Urinary bladder (tissue), 4 donors: Measurements from ENCODE around the gene GARNL3. TPM values are rescaled to one million over a fixed set of nuclear protein-coding genes. Genes with fewer than 3 reads are reported as not detected.

Experiments
- DNase-seq: peaks from one replicate; pipeline ENCODE4 v3.0.0-alpha.2; 2015; ENCODE audit errors: extremely low spot score
- H3K27ac ChIP-seq: one replicate; pipeline ENCODE4 v1.5.1; 2013; ENCODE audit warnings: low read depth, mild to moderate bottlenecking, moderate library complexity
- H3K36me3 ChIP-seq: one replicate; pipeline ENCODE4 v1.6.1; 2013; ENCODE audit warnings: mild to moderate bottlenecking, moderate library complexity; ENCODE audit not compliant: insufficient read depth
- H3K4me1 ChIP-seq: one replicate; pipeline ENCODE4 v1.6.1; 2013; ENCODE audit warnings: mild to moderate bottlenecking, moderate library complexity; ENCODE audit not compliant: insufficient read depth
- H3K4me3 ChIP-seq: one replicate; pipeline ENCODE4 v1.5.1; 2013; ENCODE audit warnings: low read depth, low read length
- WGBS: extraction: QIAGEN DNeasy Blood & Tissue Kit; methylation state at CpG from one replicate; pipeline ENCODE4 v1.1.7; 2013; 5-methylcytosine and 5-hydroxymethylcytosine counted together
- polyA plus RNA-seq: library from polyadenylated mRNA; stranded (reverse); fragments of 200-250 nt; gene quantifications from one replicate; pipeline ENCODE4 v1.2.3, GENCODE V29; 2013
- total RNA-seq: library from RNA; depleted of rRNA; stranded (reverse); fragments of >200 nt; gene quantifications from one replicate; pipeline ENCODE4 v1.2.3, GENCODE V29; 2014
- donor health status: healthy with polysubstance abuse.
- donor health status: healthy.

Gene GARNL3
- total and polyA plus RNA-seq, 2 donors: 22.0 to 58.0 TPM

DNA sequence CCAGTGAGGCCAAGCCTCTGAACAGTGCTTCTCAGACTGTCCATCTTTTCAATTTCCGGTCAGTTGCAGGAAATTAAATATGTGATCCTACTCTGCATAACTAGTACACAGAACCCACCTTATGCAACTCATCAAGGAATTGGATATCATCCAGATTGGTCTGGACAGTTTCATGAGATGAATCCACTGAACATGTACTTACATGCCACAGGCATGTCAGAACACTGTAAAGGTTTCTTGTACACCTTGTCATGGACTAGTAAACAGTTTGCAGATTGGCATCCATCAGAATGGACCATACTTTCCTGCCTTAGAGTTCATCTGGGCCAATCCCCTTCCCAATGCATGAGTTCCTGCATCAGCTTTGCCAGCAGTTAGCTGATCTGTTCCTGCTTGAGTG, 30.4 kb downstream of the GARNL3 start:
- Histone ChIP-seq H3K4me3 (no peak overlapping the region), H3K27ac (no peak overlapping the region), H3K4me1 (peaks cover 2% of the 10 kb centered on the region), H3K36me3 (no peaks in the 10 kb centered on the region)
- WGBS: 72% methylated on average over 1 of the region's 1 CpG
- DNase-seq: no peak

DNA sequence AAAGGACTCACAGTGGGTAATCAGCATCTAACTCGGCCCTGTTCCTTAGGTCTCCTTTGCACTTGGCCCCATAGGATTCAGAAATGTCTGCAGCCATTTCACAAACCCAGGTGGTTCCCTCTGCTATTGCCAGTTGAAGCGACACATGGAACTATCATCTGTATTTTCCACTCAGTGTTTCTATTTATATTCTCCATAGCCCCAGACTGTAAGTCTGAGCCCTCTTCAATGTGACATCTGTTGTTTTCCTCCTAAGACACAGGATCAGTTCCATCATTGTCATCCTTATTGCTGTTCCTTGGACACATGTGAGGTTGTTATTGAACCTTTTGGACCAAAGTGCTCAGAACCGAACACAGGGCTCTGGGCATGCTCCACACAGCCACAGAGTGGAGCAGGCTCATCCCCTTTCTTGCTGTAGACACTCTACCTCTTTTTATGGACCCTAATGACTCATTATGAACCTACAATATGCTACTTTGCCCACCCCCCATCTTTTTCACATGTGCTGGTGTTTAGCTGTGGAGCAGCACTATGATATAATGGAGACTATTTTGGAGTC, 36.4 kb downstream of the GARNL3 start:
- WGBS: 82% methylated on average over 3 of the region's 3 CpGs
- no peak for DNase-seq
- Histone ChIP-seq H3K4me3 (no peak overlapping the region), H3K36me3 (no peaks in the 10 kb centered on the region), H3K4me1 (no peaks in the 10 kb centered on the region), H3K27ac (no peak overlapping the region)

DNA sequence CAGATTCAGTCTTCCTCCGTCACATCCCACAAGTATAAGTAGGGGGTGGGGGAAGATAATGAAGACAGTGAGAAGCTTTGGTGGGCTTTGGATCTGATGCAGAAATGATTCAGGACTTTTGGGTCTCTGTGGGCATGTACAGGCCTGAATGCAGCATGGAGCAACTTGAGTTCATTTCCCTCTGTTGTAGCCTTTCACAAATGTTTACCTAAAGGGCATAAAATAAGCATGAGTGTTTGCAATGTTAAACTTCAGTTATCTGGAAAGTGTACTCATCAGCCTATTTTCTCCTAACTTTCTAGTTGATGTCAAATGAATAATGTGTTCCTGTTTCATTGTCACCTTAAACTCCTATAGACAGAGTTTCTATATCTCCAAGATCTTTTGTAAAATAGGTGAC, 39.3 kb downstream of the GARNL3 start:
- no peaks in the 10 kb centered on the region for H3K4me1 ChIP-seq
- WGBS: 66% methylated on average over 1 of the region's 1 CpG
- H3K4me3 ChIP-seq: no peak overlapping the region

DNA sequence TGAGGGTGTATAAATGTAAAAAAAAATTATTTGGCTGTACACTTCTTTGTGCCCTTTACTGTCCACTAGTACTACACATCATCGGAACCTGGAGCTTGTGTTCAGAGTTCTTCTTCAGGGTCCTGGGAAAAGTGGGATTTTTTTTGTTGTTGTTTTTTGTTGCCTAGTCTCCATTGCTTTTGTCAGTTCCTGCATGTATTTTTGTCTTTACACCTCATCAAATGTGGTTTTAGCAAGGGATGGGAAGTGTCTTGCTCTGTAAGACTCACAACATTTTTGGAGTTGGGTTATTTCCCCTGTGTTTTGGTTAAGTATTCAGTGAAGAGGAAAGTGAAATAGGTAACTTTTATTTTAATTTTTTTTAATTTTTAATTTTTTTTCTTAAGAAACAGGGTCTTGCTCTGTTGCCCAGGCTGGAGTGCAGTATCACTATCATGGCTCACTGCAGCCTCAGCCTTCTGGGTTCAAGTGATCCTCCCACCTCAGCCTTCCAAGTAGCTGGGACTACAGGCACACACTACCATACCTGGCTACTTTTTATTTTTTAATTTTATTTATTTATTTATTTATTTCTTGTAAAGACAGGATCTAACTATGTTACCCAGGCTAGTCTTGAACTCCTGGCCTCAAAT, 40.7 kb downstream of the GARNL3 start:
- 98% methylated on average over 1 of the region's 1 CpG for WGBS
- Histone ChIP-seq H3K4me3 (no peak overlapping the region), H3K27ac (no peak overlapping the region), H3K36me3 (no peaks in the 10 kb centered on the region), H3K4me1 (no peaks in the 10 kb centered on the region)
- no peak for DNase-seq

More for the DNA sequence above, 39.3 kb downstream of the GARNL3 start:
- H3K27ac ChIP-seq: no peak overlapping the region
- no peak for DNase-seq
- no peaks in the 10 kb centered on the region for H3K36me3 ChIP-seq

DNA sequence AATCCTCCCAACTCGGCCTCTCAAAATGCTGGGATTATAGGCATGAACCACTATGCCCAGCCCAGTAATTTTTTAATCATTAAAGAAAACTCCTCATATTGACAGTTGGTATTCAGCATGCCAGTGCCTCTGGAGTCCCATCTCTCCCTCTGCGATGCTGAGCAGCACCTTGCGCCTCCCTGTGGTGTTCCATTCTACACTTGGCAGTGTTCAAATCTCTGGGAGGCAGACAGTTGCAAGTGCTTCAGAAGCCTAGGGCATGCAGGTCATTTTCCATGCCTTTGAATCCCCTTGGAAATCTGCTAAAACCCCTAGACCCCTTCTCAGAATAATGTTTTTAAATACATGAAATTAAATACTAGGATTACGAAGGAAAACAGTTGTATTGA, 41.3 kb downstream of the GARNL3 start:
- Histone ChIP-seq H3K4me1 (no peaks in the 10 kb centered on the region), H3K27ac (no peak overlapping the region), H3K4me3 (no peak overlapping the region), H3K36me3 (no peaks in the 10 kb centered on the region)
- 70% methylated on average over 4 of the region's 4 CpGs for WGBS
- DNase-seq: no peak

DNA sequence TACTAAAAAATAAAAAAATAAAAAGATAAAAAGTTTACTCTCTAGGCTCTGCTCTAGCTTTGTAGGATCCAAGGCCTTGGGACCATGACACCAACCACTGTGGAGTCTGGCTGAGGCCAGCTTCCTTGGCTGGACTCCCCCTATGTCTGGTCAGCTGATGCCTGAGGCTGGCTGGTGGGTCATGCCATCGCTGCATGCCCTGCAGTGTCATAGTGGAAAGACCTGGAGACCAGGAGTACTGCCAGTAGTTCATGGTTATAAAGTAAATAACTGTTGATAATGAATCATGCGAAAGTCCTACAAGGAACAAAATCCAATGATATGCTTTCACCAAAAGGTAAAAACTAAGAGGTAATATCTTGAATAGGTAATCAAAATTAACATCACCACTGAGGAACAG, 43.2 kb downstream of the GARNL3 start:
- DNase-seq: no peak
- Histone ChIP-seq H3K4me3 (no peak overlapping the region), H3K4me1 (no peaks in the 10 kb centered on the region), H3K36me3 (no peaks in the 10 kb centered on the region), H3K27ac (no peak overlapping the region)
- WGBS: 89% methylated on average over 2 of the region's 2 CpGs

GRCh38 chr9:127308652-127309434, 44.3 kb downstream of the GARNL3 start:
- Histone ChIP-seq H3K4me3 (no peak overlapping the region), H3K27ac (peak overlapping the region; percentile 6), H3K4me1 (no peaks in the 10 kb centered on the region), H3K36me3 (no peaks in the 10 kb centered on the region)
- no peak for DNase-seq
- 59% methylated on average over 3 of the region's 3 CpGs for WGBS

- Histone ChIP-seq H3K27ac (no peak overlapping the region), H3K36me3 (no peaks in the 10 kb centered on the region), H3K4me1 (no peaks in the 10 kb centered on the region), H3K4me3 (no peak overlapping the region)
- WGBS: 61% methylated on average over 4 of the region's 4 CpGs
- no peak for DNase-seq
These were observed 45.1 kb downstream of the GARNL3 start for GRCh38 chr9:127309715-127310114.

- Histone ChIP-seq H3K36me3 (no peaks in the 10 kb centered on the region), H3K27ac (peak overlapping the region; percentile 52), H3K4me1 (no peaks in the 10 kb centered on the region), H3K4me3 (no peak overlapping the region)
- no peak for DNase-seq
- WGBS: 19% methylated on average over 5 of the region's 5 CpGs
These were observed 46.7 kb downstream of the GARNL3 start for GRCh38 chr9:127311239-127311741.

DNA sequence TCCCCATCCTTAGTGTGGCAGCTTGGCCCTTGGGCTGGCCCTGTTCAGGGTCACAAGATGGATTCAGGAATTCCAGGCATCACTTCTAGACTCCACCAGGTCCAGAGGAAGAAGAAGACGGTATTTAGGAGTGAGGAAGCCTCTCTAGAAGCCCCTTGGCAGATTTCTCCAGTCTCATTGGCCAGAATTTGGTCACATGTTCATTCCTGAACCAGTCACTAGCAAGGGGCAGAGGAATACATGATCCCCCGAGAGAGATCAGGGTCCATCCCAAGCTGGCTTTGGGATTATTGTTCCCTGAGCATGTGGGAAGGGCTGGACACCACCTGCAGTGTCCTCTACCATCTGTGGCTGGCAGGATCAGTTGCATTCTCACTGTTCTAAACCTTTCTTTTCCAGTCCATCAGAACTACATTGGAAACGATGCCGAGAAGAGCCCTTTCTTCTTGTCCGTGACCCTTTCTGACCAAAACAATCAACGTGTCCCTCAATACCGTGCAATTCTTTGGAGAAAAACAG, 48.5 kb downstream of the GARNL3 start:
- Histone ChIP-seq H3K27ac (no peak overlapping the region), H3K36me3 (no peaks in the 10 kb centered on the region), H3K4me1 (no peaks in the 10 kb centered on the region), H3K4me3 (no peak overlapping the region)
- DNase-seq: no peak
- 95% methylated on average over 7 of the region's 7 CpGs for WGBS

DNA sequence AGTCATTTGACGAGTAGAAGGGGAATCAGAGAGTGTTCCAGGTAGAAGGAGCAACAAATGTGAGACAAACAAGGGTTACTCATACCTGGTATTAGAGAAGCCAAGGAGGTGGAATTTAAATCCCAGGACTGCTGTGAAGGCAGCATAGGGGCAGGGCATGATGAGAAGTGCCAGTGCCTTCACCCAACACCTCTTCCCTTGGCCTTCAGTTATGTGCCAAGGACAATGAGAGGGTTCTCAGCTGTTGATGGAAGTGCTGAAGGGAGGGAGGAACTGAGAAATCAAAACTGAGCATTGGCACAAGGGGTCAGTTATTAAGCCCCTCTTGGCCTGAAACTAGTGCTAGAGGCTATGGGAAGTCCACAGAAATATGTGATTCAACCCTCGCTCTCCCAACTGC, 50.3 kb downstream of the GARNL3 start:
- no peak overlapping the region for H3K27ac ChIP-seq
- no peaks in the 10 kb centered on the region for H3K4me1 ChIP-seq
- no peak for DNase-seq
- no peak overlapping the region for H3K4me3 ChIP-seq
- H3K36me3 ChIP-seq: no peaks in the 10 kb centered on the region
- WGBS: 96% methylated on average over 2 of the region's 2 CpGs

DNA sequence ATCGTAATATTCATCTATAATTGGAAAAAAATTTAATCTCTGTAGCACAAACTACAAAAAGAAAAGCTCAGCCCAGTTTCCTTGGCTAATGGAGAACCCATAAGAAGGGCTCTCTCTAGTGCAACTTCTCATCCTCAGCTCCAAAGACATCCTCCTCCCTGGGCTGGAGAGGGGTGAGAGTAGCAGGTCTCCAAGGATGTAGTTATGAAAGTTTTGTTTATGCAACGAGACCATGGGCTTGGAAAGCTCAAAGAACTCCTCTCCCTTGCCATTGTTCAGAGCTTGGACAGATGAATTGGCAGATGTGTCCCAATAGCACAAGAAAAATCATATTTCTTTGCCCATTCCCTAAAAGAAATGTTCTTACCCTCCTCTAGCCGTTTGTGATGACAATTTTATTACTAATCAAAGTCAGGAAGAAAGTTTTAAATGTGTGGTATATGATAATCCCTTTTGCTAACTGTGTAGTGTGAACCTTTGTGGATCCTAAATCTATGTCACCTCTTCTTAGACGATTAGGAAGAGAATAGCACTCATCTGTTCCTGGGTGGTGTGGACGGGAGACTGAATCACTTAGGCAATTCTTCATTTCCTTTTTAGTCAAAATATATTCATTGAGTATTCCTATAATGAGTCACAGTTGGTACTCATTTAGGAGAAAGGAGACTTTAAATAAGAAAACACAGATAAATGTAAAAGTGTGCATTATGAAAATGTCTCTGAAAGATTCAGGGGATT, 52.2 kb downstream of the GARNL3 start:
- no peak overlapping the region for H3K27ac ChIP-seq

GRCh38 chr9:127318651-127319167, 54.1 kb downstream of the GARNL3 start:
- DNase-seq: no peak
- H3K36me3 ChIP-seq: no peaks in the 10 kb centered on the region
- H3K4me3 ChIP-seq: no peak overlapping the region
- no peaks in the 10 kb centered on the region for H3K4me1 ChIP-seq
- WGBS: 45% methylated on average over 5 of the region's 5 CpGs
- no peak overlapping the region for H3K27ac ChIP-seq

More for the DNA sequence above, 52.2 kb downstream of the GARNL3 start:
- Histone ChIP-seq H3K36me3 (no peaks in the 10 kb centered on the region), H3K4me1 (no peaks in the 10 kb centered on the region), H3K4me3 (no peak overlapping the region)
- DNase-seq: no peak
- 65% methylated on average over 5 of the region's 5 CpGs for WGBS
